ENCODE results near the gene ENPP3.

DNA sequence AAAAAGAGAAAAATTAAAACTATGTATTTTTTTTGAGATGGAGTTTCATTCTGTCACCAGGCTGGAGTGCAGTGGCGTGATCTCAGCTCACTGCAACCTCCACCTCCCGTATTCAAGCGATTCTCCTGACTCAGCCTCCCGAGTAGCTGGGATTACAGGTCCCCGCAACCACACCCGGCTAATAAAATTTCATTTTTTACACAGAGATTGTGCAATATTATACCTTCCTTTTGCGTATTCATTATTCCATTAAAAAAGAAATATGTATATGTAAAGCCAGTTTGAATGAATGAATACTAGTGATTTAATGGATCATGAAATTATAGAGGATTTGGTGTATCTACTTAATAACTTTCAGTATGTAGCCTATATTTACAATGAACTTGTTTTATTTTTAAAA lies 111.9 kb downstream of the ENPP3 start:
- no peak for TF ChIP-seq TARDBP (IDR thresholded peaks at IDR 0.05)
- TF ChIP-seq, protein P1, sequence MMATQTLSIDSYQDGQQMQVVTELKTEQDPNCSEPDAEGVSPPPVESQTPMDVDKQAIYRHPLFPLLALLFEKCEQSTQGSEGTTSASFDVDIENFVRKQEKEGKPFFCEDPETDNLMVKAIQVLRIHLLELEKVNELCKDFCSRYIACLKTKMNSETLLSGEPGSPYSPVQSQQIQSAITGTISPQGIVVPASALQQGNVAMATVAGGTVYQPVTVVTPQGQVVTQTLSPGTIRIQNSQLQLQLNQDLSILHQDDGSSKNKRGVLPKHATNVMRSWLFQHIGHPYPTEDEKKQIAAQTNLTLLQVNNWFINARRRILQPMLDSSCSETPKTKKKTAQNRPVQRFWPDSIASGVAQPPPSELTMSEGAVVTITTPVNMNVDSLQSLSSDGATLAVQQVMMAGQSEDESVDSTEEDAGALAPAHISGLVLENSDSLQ (IDR thresholded peaks at IDR 0.05): no peak
- TF ChIP-seq ELF4 (IDR thresholded peaks at IDR 0.05): no peak
- no peak for TF ChIP-seq ARNT (IDR thresholded peaks at IDR 0.05)
- no peak for TF ChIP-seq BHLHE40 (IDR thresholded peaks at IDR 0.05; ENCODE audit: borderline replicate concordance)
- TF ChIP-seq SP1 (IDR thresholded peaks at IDR 0.05): no peak
- TF ChIP-seq FOXM1 (IDR thresholded peaks at IDR 0.05; ENCODE audit: borderline replicate concordance): no peak
- TF ChIP-seq HDGF (IDR thresholded peaks at IDR 0.05; ENCODE audit: borderline replicate concordance): no peak
- TF ChIP-seq CTBP1 (IDR thresholded peaks at IDR 0.05; ENCODE audit: borderline replicate concordance): no peak
- no peak for TF ChIP-seq L3MBTL2 (conservative IDR thresholded peaks at IDR 0.05)

Measured in HEK293T (cell line).